DOHH2 (cell line): ENCODE results near the gene ABHD12.

ENCODE experiments used
- H3F3A ChIP-seq: fragments of 200-600 bp; sonication (generic), shearing (Covaris generic); 2 replicates; pipeline ENCODE4 v1.6.0; 2016; ENCODE audit warnings: antibody characterized with exemption, mild to moderate bottlenecking; ENCODE audit not compliant: control insufficient read depth, insufficient read depth
- H3K27ac ChIP-seq: fragments of 200-600 bp; sonication (generic); 2 replicates; pipeline ENCODE4 v1.5.1; 2014; ENCODE audit warnings: low read depth, mild to moderate bottlenecking, low read length, moderate library complexity
- H3K27me3 ChIP-seq: fragments of 200-600 bp; sonication (generic); 2 replicates; pipeline ENCODE4 v1.6.1; 2014; ENCODE audit warnings: mild to moderate bottlenecking, low read length, mixed read lengths; ENCODE audit not compliant: control insufficient read depth
- H3K36me3 ChIP-seq: fragments of 200-600 bp; sonication (generic); 2 replicates; pipeline ENCODE4 v1.6.1; 2014; ENCODE audit warnings: mild to moderate bottlenecking, low read length, moderate library complexity, mixed read lengths; ENCODE audit not compliant: control insufficient read depth
- H3K4me1 ChIP-seq: fragments of 200-600 bp; sonication (generic); 2 replicates; pipeline ENCODE4 v1.6.1; 2014; ENCODE audit warnings: mild to moderate bottlenecking, low read length, mixed read lengths; ENCODE audit not compliant: control insufficient read depth
- H3K4me2 ChIP-seq: fragments of 200-600 bp; sonication (generic); 2 replicates; pipeline ENCODE4 v1.6.0; 2014; ENCODE audit warnings: mild to moderate bottlenecking, low read length, moderate library complexity
- H3K4me3 ChIP-seq: fragments of 200-600 bp; sonication (generic); 2 replicates; pipeline ENCODE4 v1.5.1; 2014; ENCODE audit warnings: mild to moderate bottlenecking, low read length, mixed read lengths
- H3K79me2 ChIP-seq: fragments of 200-600 bp; sonication (generic); 2 replicates; pipeline ENCODE4 v1.6.1; 2014; ENCODE audit warnings: mild to moderate bottlenecking, low read length, mixed read lengths; ENCODE audit not compliant: control insufficient read depth
- H3K9me2 ChIP-seq: fragments of 200-600 bp; sonication (generic); replicated peaks from 2 replicates; pipeline ENCODE4 v1.6.1; 2014; ENCODE audit warnings: mild to moderate bottlenecking, low read length, mixed read lengths; ENCODE audit not compliant: control insufficient read depth
- H3K9me3 ChIP-seq: fragments of 200-600 bp; sonication (generic); 2 replicates; pipeline ENCODE4 v1.6.1; 2014; ENCODE audit warnings: antibody characterized with exemption, low read length, mixed read lengths; ENCODE audit not compliant: control insufficient read depth, insufficient read depth
- H4K20me1 ChIP-seq: fragments of 200-600 bp; sonication (generic); 2 replicates; pipeline ENCODE4 v1.6.0; 2014; ENCODE audit warnings: low read depth, mild to moderate bottlenecking, antibody characterized with exemption, low read length, moderate library complexity; ENCODE audit not compliant: control insufficient read depth, insufficient read depth
- EZH2phosphoT487 ChIP-seq: fragments of 200-600 bp; sonication (generic); IDR thresholded peaks from 2 replicates; pipeline ENCODE4 v1.6.1; 2017; ENCODE audit warnings: borderline replicate concordance, mild to moderate bottlenecking, antibody characterized with exemption, low read length, moderate library complexity, mixed read lengths
- TF ChIP-seq, protein P1 (sequence below): fragments of 200-600 bp; sonication (generic); IDR thresholded peaks from one replicate; pipeline ENCODE4 v1.5.1; 2014; ENCODE audit warnings: antibody characterized with exemption, mild to moderate bottlenecking, low read depth, low read length; ENCODE audit not compliant: poor library complexity, severe bottlenecking

Gene ABHD12

DNA sequence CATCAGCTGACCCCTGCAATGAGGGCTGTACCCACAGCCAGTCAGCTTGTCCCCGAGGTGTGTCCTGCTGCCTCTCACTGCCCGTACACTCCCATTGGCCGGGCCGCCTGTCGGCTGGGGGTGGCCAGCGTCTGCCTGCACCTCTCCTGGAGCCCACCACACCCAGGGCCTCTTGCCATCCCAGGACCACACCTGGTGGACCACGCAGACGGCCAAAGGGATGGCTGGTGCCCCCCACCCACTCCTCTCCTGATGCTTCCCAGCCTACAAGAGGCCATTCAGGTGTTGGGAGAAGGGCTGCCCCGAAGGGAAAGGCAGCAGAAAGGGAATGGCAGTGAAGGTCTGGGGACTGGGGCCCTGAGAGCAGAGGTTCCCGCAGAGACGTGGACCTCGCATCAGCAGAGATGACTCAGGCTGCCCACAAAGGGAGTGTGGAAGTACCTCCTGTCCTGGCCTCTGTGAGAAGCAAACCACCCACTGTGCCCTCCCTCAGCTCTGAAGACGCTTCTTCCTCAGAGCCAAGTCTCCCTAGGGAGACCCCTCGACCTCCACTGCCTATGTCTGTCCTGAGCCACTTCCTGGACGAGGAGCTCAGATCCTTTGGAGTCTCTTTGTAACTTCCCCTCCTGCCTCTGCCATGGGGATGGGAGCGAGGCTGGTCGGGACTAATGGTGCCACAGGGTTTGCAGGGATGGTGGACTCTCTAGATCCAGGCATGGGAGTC is 81.8 kb downstream of the ABHD12 start:
- no peaks in the 10 kb centered on the region for H4K20me1 ChIP-seq
- H3K9me2 ChIP-seq: no peaks in the 10 kb centered on the region
- no peak overlapping the region for H3K4me3 ChIP-seq
- H3K9me3 ChIP-seq: no peaks in the 10 kb centered on the region
- no peaks in the 10 kb centered on the region for H3K36me3 ChIP-seq
- no peak overlapping the region for H3K27ac ChIP-seq
- peaks cover 15% of the 10 kb centered on the region for H3K4me1 ChIP-seq
- TF ChIP-seq, protein P1, sequence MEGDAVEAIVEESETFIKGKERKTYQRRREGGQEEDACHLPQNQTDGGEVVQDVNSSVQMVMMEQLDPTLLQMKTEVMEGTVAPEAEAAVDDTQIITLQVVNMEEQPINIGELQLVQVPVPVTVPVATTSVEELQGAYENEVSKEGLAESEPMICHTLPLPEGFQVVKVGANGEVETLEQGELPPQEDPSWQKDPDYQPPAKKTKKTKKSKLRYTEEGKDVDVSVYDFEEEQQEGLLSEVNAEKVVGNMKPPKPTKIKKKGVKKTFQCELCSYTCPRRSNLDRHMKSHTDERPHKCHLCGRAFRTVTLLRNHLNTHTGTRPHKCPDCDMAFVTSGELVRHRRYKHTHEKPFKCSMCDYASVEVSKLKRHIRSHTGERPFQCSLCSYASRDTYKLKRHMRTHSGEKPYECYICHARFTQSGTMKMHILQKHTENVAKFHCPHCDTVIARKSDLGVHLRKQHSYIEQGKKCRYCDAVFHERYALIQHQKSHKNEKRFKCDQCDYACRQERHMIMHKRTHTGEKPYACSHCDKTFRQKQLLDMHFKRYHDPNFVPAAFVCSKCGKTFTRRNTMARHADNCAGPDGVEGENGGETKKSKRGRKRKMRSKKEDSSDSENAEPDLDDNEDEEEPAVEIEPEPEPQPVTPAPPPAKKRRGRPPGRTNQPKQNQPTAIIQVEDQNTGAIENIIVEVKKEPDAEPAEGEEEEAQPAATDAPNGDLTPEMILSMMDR: no peak
- no peak for TF ChIP-seq EZH2phosphoT487
- H3K79me2 ChIP-seq: no peaks in the 10 kb centered on the region
- no peak overlapping the region for H3K4me2 ChIP-seq
- no peaks in the 10 kb centered on the region for H3F3A ChIP-seq
- H3K27me3 ChIP-seq: no peaks in the 10 kb centered on the region

DNA sequence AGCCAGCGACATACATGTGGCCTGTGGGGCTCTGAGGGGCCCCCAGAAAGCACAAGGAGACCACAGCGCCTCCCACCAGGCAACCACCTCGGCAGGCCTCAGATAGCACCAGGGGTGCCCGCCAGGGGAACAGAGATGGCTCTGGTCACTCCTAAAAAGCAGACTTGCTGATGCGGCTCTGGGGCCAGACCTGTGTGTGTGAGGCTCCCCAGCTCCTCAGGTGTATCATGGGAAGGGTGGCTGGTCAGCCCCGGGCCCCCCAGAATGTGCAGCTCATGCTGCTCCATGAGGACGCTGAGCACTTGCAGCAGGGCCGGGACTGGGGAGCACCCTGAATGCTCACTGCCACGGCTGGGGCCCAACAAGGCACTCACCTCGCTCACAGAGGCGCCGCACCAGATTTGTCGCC is 82.5 kb downstream of the ABHD12 start:
- H3K4me3 ChIP-seq: no peak overlapping the region
- H3K27ac ChIP-seq: no peak overlapping the region
- H3K4me1 ChIP-seq: peaks cover 15% of the 10 kb centered on the region
- H3K27me3 ChIP-seq: no peaks in the 10 kb centered on the region
- no peaks in the 10 kb centered on the region for H3K9me3 ChIP-seq
- H3K4me2 ChIP-seq: no peak overlapping the region
- no peak for TF ChIP-seq EZH2phosphoT487
- no peaks in the 10 kb centered on the region for H3F3A ChIP-seq
- H3K9me2 ChIP-seq: no peaks in the 10 kb centered on the region
- H4K20me1 ChIP-seq: no peaks in the 10 kb centered on the region
- H3K36me3 ChIP-seq: no peaks in the 10 kb centered on the region
- no peaks in the 10 kb centered on the region for H3K79me2 ChIP-seq

DNA sequence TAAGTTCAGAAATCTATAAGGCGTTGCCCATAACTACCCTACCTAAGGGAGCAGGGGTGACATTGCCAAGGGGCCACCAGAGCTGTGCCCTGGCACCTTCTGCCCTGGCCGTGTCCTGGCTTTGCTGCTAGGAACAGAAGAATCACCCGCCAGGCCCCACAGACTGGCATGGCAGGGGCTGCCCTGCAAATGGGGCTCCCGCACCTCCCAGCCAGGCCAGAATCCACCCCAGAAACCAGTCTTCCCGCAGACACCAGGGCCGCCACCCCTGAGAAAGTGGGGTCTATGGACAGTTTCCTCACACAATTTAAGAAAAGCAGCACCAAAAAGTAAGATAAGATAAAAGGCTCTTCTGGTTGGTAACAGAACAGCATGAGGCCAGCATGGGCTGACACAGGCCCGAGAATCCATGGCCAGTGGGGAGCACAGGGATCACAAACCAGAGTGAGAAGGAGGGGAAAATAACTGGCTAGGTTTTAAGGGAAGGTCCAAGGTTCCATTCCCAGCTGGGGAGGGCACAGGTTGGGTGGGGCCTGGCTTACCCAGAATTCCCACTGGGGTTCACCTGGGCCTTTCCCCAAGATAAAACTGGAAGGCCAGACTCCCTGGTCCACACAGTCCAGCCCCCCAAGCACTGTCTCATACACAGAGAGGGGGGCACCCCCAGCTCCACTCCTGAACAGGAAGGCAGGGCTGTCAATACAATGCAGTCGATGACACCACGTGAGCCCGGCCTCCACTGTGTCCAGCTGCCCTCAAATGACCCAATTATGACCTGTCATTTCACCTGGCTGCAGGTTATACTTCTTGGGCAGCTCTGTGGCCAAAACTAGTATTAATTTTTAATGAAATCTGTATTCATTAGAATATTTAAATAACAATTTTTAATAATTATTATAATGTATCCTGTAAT is 83.4 kb downstream of the ABHD12 start:
- Histone ChIP-seq H3K27me3 (no peaks in the 10 kb centered on the region), H3K4me1 (peaks cover 15% of the 10 kb centered on the region), H3F3A (no peaks in the 10 kb centered on the region), H3K4me3 (no peak overlapping the region), H4K20me1 (no peaks in the 10 kb centered on the region), H3K27ac (no peak overlapping the region), H3K79me2 (no peaks in the 10 kb centered on the region), H3K9me2 (no peaks in the 10 kb centered on the region), H3K36me3 (no peaks in the 10 kb centered on the region), H3K4me2 (no peak overlapping the region), H3K9me3 (no peaks in the 10 kb centered on the region)
- no peak for TF ChIP-seq EZH2phosphoT487
- TF ChIP-seq, protein P1: no peak

DNA sequence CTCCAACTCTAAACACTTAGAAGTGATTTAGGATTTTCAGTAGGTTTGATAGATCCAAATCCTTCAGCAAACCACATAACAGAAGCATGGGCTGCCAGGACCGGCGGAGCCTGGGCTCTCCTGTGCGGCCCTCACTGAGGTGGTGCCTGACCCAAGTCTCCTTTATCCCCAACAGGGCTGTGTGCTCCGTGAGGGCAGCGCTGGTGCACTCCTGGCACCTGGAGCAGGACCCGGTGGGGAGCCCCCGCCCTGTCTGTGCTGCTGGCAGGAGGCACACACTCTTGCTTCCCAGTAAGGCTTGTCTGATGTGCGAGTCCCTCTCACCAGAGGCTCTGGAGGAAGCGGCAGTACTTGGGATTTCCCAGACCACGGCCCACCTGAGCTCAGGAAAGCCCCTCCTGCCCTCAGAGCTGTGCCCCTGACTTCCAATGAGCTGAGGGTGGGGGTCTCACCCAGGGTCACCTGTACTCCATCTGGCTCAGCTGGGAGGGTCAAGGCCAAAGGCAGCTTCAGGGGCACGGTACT is 86.5 kb downstream of the ABHD12 start:
- H3F3A ChIP-seq: no peaks in the 10 kb centered on the region
- no peak overlapping the region for H3K27ac ChIP-seq
- H4K20me1 ChIP-seq: no peaks in the 10 kb centered on the region
- no peaks in the 10 kb centered on the region for H3K4me1 ChIP-seq
- H3K4me3 ChIP-seq: no peak overlapping the region
- no peak for TF ChIP-seq EZH2phosphoT487
- no peaks in the 10 kb centered on the region for H3K9me3 ChIP-seq
- H3K36me3 ChIP-seq: no peaks in the 10 kb centered on the region
- H3K27me3 ChIP-seq: no peaks in the 10 kb centered on the region
- H3K4me2 ChIP-seq: no peak overlapping the region
- H3K9me2 ChIP-seq: no peaks in the 10 kb centered on the region
- no peaks in the 10 kb centered on the region for H3K79me2 ChIP-seq
